Neural crest cell (in vitro differentiated cells): Measurements from ENCODE around the gene C2orf49. TPM values are rescaled to one million over a fixed set of nuclear protein-coding genes. Genes with fewer than 3 reads are reported as not detected.

Source experiments
- DNase-seq: peaks from one replicate; pipeline ENCODE4 v3.0.0; 2021; ENCODE audit warnings: low read depth, mixed read lengths, low spot score
- H3K27ac Mint-ChIP-seq: one replicate; pipeline ENCODE4 v1.8.0; 2021; ENCODE audit warnings: mild to moderate bottlenecking, mixed read lengths; ENCODE audit not compliant: unreplicated experiment
- H3K27me3 Mint-ChIP-seq: 2 replicates; pipeline ENCODE4 v1.8.0; 2021; ENCODE audit warnings: low read depth, mild to moderate bottlenecking, mixed read lengths
- H3K36me3 Mint-ChIP-seq: 2 replicates; pipeline ENCODE4 v1.8.0; 2021; ENCODE audit warnings: low read depth, mild to moderate bottlenecking, mixed read lengths
- H3K4me1 Mint-ChIP-seq: 2 replicates; pipeline ENCODE4 v1.8.0; 2021; ENCODE audit warnings: mixed read lengths
- H3K4me3 Mint-ChIP-seq: one replicate; pipeline ENCODE4 v1.8.0; 2021; ENCODE audit warnings: mild to moderate bottlenecking, mixed read lengths
- H3K9me3 Mint-ChIP-seq: 2 replicates; pipeline ENCODE4 v1.8.0; 2021; ENCODE audit warnings: mixed read lengths
- CTCF ChIP-seq: fragments of 200-600 bp; sonication (generic); conservative IDR thresholded peaks from 2 replicates; pipeline ENCODE4 v1.5.0; 2021; ENCODE audit warnings: antibody characterized with exemption, mild to moderate bottlenecking
- total RNA-seq: library from RNA; stranded (reverse); gene quantifications from 2 replicates; pipeline ENCODE4 v1.2.1, GENCODE V29; 2021

Gene C2orf49
- total RNA-seq, 1 donor from 2014 or later, result 19.9 TPM

- no peak for DNase-seq
- Mint-ChIP-seq H3K27me3 (no peaks in the 10 kb centered on the region), H3K4me3 (no peak overlapping the region), H3K4me1 (peaks cover 9% of the 10 kb centered on the region), H3K36me3 (peaks cover 2% of the 10 kb centered on the region), H3K27ac (no peak overlapping the region), H3K9me3 (no peaks in the 10 kb centered on the region)
- peak; percentile 26 for TF ChIP-seq CTCF
These were observed 38.0 kb upstream of the C2orf49 start for GRCh38 chr2:105299290-105299689.

- Mint-ChIP-seq H3K4me1 (peaks cover 2% of the 10 kb centered on the region), H3K36me3 (peaks cover 2% of the 10 kb centered on the region), H3K4me3 (no peak overlapping the region), H3K27ac (no peak overlapping the region), H3K9me3 (no peaks in the 10 kb centered on the region), H3K27me3 (no peaks in the 10 kb centered on the region)
- TF ChIP-seq CTCF, result no peak
- no peak for DNase-seq
These were observed 35.7 kb upstream of the C2orf49 start for GRCh38 chr2:105301646-105302045.

- no peaks in the 10 kb centered on the region for H3K9me3 Mint-ChIP-seq
- H3K27me3 Mint-ChIP-seq, result no peaks in the 10 kb centered on the region
- H3K4me1 Mint-ChIP-seq, result peaks cover 22% of the 10 kb centered on the region
- peak overlapping the region; percentile 93 for H3K27ac Mint-ChIP-seq
- TF ChIP-seq CTCF, result no peak
- peaks cover 11% of the 10 kb centered on the region for H3K36me3 Mint-ChIP-seq
- no peak for DNase-seq
- no peak overlapping the region for H3K4me3 Mint-ChIP-seq
These were observed 30.2 kb upstream of the C2orf49 start for GRCh38 chr2:105307146-105307545.

- peaks cover 22% of the 10 kb centered on the region for H3K4me1 Mint-ChIP-seq
- peak overlapping the region; percentile 93 for H3K27ac Mint-ChIP-seq
- H3K36me3 Mint-ChIP-seq, result peaks cover 11% of the 10 kb centered on the region
- no peaks in the 10 kb centered on the region for H3K9me3 Mint-ChIP-seq
- H3K27me3 Mint-ChIP-seq, result no peaks in the 10 kb centered on the region
- no peak overlapping the region for H3K4me3 Mint-ChIP-seq
- DNase-seq, result no peak
- no peak for TF ChIP-seq CTCF
These were observed 29.8 kb upstream of the C2orf49 start for GRCh38 chr2:105307550-105307949.

GRCh38 chr2:105307962-105308361 is 29.4 kb upstream of the C2orf49 start:
- Mint-ChIP-seq H3K9me3 (no peaks in the 10 kb centered on the region), H3K4me1 (peaks cover 22% of the 10 kb centered on the region), H3K27me3 (no peaks in the 10 kb centered on the region), H3K27ac (no peak overlapping the region), H3K4me3 (no peak overlapping the region), H3K36me3 (peaks cover 11% of the 10 kb centered on the region)
- DNase-seq, result no peak
- no peak for TF ChIP-seq CTCF
